ENCODE results near the gene ZFP62. TPM values are rescaled to one million over a fixed set of nuclear protein-coding genes. Genes with fewer than 3 reads are reported as not detected.

The ZFP62 gene
- total RNA-seq, 2 donors from 2014 or later: 13.5 to 27.9 TPM

Other genes starting within 250 kb of the ZFP62 start
- gene FLT4, start 211.7 kb downstream of the ZFP62 start, total RNA-seq: 1 to 10 TPM in 1 of 2 donors, under 1 TPM in 1; 0.98 to 2.6 TPM
- gene OR2Y1, start 121.2 kb downstream of the ZFP62 start, total RNA-seq: not detected
- 100 to 1,000 TPM; 130 to 157 TPM for gene MGAT1, start 58.5 kb downstream of the ZFP62 start, total RNA-seq
- gene BTNL8, start 37.9 kb upstream of the ZFP62 start, total RNA-seq: not detected
- not detected for gene BTNL3, start 127.6 kb upstream of the ZFP62 start, total RNA-seq
- under 1 TPM in 1 of 2 donors, not detected in 1; 0.41 TPM for gene BTNL9, start 179.0 kb upstream of the ZFP62 start, total RNA-seq

Data from activated naive CD4-positive, alpha-beta T cell treated with anti-CD3 and anti-CD28 coated beads, Interleukin-2, amount 50 U/mL, for 72 hours (primary cell).